NCI-H1694 (cell line): Measurements from ENCODE around the gene ZNF24.
A peak's percentile ranks its signal among the peaks of the same experiment; 100 is the strongest.

Experiments used
- DNase-seq: peaks from one replicate; lab custom pipeline; 2025; lab: John Stamatoyannopoulos, UW

ZNF24 gene

GRCh38 chr18:35355140-35355618 is 11.0 kb upstream of the ZNF24 start:
- peak; percentile 1 for DNase-seq

- DNase-seq: no peak
These were observed 8.6 kb upstream of the ZNF24 start for GRCh38 chr18:35352778-35353177.

- DNase-seq: no peak
These were observed 8.1 kb upstream of the ZNF24 start for GRCh38 chr18:35352283-35352682.

GRCh38 chr18:35348001-35348400 is 3.8 kb upstream of the ZNF24 start:
- no peak for DNase-seq

- no peak for DNase-seq
These were observed 1.7 kb upstream of the ZNF24 start for GRCh38 chr18:35345950-35346349.

GRCh38 chr18:35345460-35345921 is 1.3 kb upstream of the ZNF24 start:
- DNase-seq: no peak

GRCh38 chr18:35344736-35345459 is 678 bp upstream of the ZNF24 start:
- no peak for DNase-seq

- DNase-seq: no peak
These were observed 708 bp downstream of the ZNF24 start for GRCh38 chr18:35343488-35343935.

GRCh38 chr18:35337286-35337685 is 6.9 kb downstream of the ZNF24 start:
- no peak for DNase-seq

GRCh38 chr18:35335866-35336265 is 8.4 kb downstream of the ZNF24 start:
- no peak for DNase-seq

- DNase-seq: no peak
These were observed 9.4 kb downstream of the ZNF24 start for GRCh38 chr18:35334821-35335220.

GRCh38 chr18:35334212-35334611 is 10.0 kb downstream of the ZNF24 start:
- DNase-seq: no peak

- no peak for DNase-seq
These were observed 12.7 kb downstream of the ZNF24 start for GRCh38 chr18:35331367-35332087.

GRCh38 chr18:35328868-35329267 is 15.4 kb downstream of the ZNF24 start:
- no peak for DNase-seq

GRCh38 chr18:35326695-35327387 is 17.4 kb downstream of the ZNF24 start:
- no peak for DNase-seq

GRCh38 chr18:35324926-35325655 is 19.1 kb downstream of the ZNF24 start:
- no peak for DNase-seq

GRCh38 chr18:35322486-35323458 is 21.4 kb downstream of the ZNF24 start:
- DNase-seq: no peak

- no peak for DNase-seq
These were observed 32.7 kb downstream of the ZNF24 start for GRCh38 chr18:35311496-35311895.

- DNase-seq: no peak
These were observed 37.5 kb downstream of the ZNF24 start for GRCh38 chr18:35306588-35307250.

- no peak for DNase-seq
These were observed 40.6 kb downstream of the ZNF24 start for GRCh38 chr18:35303610-35304009.
